HG03103 (cell line): ENCODE data around the gene NRROS.

Experiments
- ATAC-seq: cut with Tn5 transposase; IDR thresholded peaks from one replicate; pipeline ENCODE4 v1.9.1; 2021; ENCODE audit warnings: low read depth; ENCODE audit not compliant: unreplicated experiment

The NRROS gene

DNA sequence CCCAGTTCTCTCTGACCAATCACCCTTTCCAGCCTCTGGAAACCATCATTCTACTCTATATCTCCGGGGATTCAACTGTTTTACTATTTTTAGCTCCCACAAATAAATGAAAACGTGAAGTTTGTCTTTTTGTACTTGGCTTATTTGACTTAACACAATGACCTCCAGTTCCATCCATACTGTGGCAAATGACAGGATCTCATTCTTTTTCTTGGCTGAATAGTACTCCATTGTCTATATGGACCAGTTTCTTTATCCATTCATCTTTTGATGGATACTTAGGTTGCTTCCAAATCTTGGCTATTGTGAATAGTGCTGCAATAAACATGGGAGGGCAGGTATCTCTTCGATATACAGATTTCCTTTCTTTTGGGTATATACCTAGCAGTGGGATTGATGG, 34.1 kb downstream of the NRROS start:
- ATAC-seq, result no peak

DNA sequence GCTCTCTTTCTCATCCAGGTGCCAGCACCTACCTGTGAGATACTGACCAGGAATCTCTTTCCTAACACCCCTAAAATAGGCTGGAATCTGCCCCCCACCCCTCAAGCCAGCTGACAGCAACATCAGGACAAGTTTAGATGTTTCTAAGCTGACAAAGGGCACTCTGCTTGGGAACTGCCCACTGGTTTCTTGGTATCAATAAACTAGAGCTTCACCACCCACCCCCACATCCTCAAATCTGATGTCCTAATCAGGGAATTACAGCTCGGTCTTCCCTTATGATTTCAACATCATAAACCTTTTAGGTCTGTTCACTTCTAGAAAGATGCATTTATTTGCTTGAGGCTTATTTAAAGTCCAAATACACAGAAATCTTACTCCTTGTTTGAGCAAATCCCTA, 37.9 kb downstream of the NRROS start:
- no peak for ATAC-seq

DNA sequence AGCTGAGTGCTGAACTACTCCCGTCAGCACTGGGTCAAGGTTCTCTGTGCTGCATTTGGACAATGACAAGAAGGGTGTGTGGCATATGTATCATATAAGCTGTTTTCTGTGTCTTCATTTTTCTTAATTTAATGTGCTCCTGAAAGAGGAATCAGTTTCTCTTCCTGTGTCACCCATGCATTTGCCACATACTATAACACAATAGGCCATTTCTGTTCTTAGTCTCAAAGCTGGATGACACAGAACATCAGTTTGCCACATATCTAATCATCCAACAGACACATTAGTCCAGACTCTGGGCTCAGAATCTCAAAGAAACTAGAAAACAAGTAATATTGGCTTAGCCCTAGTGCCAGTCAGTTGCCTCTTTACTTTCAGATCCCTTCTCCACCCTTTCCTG, 38.4 kb downstream of the NRROS start:
- no peak for ATAC-seq

DNA sequence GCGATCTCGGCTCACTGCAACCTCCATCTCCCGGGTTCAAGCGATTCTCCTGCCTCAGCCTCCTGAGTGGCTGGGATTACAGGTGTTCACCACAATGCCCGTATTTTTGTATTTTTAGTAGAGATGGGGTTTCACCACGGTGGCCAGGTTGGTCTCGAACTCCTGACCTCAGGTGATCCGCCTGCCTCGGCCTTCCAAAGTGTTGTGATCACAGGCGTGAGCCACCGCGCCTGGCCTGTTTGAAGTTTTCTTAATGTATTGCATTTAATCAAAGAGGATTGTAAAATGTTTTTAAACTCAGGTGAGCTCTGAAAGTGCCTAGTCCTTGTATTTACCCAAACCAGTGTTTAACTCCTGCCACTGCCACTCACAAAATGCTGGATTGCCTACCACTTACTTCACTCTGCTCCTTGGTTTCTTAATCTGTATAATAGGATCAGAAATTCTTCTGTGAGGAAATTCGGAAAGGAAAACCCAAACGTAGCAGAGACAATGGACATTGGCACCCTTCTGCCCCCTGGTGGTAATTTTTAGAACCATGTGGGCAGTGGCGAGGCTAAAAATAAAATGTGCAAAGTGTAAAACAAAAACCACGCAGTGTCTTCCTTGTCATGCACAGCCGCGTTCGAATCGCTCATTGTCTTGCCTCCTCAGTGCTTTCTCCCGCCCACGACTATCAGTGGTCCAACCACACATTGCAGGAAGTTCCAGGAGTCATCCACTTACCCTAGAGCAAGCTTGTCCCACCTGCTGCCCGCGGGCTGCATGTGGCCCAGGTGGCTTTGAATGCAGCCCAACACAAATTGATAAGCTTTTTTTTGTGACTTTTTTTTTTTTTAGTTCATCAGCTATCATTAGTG, 45.3 kb downstream of the NRROS start:
- peak; percentile 94 for ATAC-seq

DNA sequence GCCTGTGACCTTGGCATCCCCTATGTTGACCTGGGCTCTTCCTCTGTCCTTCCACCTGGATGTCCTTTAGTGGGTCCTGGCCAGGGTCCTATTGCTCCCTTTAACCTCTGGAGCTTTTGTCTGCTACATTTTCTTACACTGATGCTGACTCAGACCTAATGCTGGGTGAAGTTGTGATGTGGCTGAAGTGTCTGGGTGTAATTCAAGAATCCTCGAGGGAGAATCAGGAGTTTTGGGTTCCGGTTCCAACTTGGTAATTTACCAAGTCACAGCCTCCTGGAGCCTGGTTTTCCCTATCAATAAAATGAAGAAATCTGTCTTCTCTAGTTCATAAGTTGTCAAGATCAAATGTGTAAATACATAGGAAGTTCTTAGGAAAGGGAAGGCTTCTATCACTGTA, 46.9 kb downstream of the NRROS start:
- no peak for ATAC-seq

DNA sequence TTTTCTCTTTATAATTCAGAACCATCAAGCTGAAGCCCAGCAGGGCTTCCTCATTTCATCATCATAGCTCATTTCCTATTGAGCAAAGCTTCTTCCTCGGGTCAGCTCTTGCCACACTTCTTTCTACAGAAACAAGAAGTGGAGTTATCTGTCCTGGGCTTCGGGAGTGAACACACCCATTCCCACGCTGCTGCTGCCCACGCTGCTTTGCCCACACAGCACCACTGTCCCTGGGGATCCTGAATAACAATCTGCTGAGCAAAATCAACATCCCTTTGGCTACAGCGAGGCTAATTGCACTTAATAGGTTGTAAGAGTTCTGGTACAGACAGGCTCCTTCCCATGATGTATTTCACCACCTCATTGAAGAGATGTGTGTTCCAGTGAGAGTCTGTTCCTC, 48.9 kb downstream of the NRROS start:
- ATAC-seq, result no peak

DNA sequence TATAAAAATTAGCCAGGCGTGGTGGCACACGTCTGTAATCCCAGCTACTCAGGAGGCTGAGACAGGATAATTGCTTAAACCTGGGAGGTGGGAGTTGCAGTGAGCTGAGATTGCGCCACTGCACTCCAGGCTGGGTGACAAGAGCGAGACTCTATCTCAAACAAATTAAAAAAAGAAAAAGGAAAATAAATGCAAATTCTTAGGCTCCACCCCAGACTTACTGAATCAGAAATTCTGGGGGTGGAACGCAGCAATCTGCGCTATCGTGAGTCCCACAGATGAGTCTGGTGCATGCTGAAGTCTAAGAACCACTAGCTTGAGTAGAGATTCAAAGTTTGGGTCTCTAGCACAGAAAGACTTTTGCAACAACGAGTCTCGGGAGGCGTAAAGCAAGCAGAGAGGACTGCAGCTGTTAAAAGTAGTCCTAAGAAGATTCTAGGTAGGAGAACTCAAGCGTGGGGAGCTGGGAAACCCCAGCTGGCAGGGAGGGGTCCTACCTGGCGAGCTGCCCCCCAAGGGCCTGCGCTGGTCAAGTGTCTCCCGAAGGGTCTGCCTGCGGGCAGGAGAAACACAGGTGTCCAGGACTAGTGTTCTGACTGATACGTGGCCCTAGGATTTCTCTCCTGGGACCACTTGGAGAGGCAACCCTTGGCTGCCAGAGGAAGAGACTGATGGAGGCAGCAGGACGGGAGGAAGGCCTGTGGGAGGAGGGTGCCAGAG, 50.6 kb downstream of the NRROS start:
- no peak for ATAC-seq

DNA sequence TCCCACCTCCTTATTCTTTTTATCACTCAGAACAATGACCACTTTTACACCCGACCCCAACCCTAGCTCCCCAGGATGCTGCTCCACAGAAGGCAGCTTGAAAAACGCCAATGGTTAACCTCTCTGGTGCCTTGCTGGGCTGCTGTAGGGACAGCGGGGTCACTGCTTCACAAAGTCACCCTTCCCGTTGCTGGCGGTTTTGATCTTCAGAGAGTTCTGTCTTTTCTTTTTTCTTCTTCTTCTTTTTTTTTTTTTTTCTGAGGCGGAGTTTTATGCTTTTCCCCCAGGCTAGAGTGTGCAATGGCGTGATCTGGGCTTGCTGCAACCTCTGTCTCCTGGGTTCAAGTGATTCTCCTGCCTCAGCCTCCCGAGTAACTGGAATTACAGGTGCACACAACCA, 51.9 kb downstream of the NRROS start:
- no peak for ATAC-seq

DNA sequence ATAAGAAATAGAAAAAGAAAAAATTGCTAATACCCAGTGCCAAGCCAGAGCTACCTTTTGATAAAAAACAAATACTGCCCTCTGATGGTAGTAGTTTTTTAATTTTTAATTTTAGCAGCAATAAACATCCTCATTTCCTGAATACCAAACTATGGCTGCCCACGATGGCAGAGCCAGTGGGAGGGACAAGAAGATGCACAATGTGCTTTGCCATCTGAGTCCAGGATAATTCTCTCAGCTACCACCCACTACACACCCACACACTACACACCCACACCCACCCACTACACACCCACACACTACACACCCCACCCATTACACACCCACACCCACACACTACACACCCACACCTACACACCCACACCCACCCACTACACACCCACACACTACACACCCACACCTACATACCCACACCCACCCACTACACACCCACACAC, 54.7 kb downstream of the NRROS start:
- ATAC-seq, result no peak

DNA sequence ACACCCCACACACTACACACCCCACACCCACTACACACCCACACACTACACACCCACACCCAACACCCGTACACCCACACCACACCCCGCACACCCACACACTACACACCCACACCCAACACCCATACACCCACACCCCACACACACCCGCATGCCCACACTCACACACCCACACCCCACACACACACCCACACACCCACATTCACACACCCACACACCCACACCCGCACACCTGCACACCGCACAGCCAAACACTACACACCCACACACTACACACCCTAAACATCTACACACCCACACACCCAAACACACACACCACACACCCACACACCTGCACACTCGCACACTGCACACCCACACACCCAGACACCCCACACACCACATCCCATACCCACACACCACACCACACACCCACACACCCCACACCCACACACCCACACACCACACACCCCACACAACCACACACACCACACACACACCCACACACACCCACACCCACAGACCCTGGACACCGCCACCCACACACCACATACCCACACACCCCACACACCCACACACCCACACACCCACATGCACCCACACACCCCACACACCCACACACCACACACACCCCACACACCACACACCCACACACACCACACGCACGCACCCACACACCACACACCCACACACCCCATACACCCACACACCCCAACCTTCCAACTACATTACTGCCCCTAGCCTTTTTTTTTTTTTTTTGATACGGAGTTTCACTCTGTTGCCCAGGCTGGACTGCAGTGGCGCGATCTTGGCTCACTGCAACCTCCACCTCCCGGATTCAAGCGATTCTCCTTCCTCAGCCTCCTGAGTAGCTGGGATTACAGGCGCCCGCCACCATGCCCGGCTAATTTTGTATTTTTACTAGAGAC, 55.7 kb downstream of the NRROS start:
- ATAC-seq, result no peak

DNA sequence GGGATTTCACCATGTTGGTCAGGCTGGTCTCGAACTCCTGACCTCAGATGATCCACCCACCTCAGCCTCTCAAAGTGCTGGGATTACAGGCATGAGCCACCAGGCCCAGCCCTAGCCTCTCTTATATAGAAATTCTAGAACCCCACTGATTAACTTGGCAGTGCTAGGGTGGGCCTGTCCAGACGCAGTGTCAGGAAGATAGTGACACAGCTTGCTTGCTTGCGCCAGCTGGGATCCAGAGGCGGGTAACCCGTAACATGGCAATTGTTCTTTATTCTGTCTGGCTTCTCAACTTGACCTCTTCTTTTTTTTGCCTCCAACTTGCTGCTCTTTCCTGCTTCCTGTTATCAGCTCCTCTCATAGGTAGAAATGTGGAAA, 56.3 kb downstream of the NRROS start:
- no peak for ATAC-seq

DNA sequence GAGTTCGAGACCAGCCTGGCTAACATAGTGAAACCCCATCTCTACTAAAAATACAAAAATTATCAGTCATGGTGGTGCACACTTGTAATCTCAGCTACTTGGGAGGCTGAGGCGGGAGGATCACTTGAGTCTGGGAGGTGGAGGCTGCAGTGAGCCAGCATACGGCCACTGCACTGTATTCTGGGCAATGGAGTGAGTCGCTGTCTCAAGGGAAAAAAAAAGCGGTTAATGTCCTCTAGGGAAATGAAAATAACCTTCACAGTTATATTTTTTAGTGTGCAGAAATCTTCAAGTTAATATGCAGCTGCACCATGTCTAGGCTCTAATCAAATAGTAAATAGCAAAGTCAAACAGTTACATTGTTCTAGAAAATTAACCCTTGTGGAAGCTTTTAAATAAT, 57.8 kb downstream of the NRROS start:
- no peak for ATAC-seq

DNA sequence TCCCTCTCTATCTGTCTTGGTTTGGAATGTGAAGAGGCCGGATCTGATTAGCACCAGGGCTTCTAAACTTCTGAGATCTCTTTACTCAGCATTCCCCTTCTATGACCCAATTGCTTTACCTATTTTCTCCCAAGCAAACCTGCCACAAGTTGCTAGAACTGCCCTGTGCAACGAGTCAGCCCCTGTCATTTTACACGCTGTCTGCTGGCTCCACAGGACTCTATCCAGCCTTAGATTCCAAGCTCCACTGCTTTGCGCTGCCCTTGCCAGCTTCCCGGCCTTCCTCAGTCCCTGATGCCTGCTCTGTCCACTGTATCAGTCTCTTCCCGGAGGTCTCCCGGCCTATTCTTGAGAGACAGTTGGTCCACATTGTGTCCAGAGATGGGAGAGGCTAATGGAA, 60.3 kb downstream of the NRROS start:
- ATAC-seq, result no peak

DNA sequence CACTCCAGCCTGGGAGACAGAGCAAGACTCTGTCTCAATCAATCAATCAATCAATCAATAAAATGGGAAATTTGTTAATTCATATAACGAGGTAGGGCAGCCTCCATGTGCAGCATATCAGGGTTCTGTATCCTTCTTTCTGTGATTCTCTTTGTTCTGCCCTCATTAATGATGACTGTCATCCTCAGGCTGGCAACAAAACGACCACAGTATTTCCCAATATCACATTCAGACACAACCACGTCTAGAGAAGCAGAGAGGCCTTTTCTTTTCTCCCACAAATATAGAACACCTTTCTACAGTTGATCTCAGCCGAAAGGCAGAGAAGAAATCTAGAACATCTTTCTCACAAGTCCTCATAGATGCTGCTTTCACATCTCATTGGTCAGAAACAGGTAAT, 61.3 kb downstream of the NRROS start:
- ATAC-seq, result no peak

DNA sequence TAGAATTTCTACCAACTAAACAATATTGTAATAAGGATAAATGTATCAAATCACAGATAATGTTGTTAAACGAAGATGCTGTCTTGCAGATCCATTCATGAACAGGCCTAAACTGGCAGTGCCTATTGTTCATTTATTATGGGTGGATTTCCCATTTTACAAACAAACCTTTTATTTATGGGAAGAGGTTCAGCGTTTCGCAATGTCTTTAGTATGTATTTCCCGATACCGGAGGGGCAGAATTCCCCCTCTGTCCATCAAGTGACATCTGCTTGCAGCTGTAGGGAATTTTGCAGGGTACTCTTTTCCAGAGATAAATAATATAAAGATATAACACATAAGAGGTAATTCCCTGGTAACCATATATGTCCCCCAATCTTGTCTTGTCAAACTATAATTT, 66.8 kb downstream of the NRROS start:
- ATAC-seq, result no peak

DNA sequence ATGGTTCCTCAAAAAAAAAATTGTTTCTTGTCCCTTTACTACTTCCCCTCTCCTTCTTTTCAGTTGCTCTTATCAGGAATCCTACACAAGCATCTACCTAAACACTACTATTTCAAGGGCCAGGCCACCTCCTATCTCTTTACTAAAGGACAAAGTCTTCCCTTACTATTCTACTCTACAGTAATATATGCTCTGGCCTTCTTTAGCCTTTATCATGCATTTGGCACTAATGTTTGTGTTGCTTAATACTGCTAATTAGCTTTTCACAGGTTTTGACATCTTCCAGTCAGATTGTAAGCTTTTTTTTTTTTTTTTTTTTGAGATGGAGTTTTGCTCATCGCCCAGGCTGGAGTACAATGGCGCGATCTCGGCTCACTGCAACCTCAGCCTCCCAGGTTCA, 67.2 kb downstream of the NRROS start:
- no peak for ATAC-seq

DNA sequence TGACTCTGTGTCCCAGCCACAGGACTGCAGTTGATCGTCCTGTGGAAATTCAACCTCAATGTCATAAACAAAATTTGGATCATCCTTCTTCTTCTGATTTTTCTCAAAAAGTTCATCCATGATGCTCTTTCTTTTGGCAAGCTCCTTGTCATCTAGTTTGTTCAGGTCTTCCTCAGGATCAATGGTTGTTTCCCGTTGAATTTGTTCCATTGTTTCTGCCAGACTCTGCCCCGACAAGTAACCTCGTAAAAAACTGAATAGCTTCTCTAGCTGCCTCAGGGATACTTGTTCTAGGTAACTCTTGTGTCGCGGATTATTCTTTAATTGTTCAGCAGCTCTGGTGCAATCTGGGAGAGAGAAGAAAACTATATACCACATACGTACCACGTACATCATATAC, 68.1 kb downstream of the NRROS start:
- ATAC-seq, result no peak

DNA sequence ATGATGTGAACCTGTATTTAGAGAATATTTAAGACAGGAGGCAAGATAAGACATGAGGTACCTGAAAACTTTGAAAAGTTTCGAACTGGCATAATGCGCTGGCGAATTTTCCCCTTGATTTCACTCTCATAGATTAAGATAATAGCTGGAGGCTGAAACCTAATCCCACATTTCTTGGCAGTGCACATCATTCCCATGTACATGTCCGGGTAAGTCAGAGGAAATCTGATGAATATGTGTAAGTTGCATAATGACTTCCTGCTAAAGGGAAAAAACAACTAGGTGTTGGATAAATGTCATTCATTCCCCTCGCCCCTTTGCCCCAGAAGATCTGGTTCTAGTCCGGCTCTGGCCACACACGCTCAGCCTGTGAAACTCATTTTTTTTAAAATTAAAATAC, 69.0 kb downstream of the NRROS start:
- no peak for ATAC-seq
